Epidermal melanocyte (primary cell): ENCODE data around the gene CES2.
"Not testable (repeated sequence)": the region's sequence is repeated elsewhere in the genome, so short reads cannot be mapped to it uniquely, and the experiment has no call there.

ENCODE experiments used
- DNase-seq: peaks from one replicate; pipeline ENCODE4 v3.0.0; 2011; ENCODE audit warnings: low spot score; ENCODE audit not compliant: insufficient read length

Gene CES2

DNA sequence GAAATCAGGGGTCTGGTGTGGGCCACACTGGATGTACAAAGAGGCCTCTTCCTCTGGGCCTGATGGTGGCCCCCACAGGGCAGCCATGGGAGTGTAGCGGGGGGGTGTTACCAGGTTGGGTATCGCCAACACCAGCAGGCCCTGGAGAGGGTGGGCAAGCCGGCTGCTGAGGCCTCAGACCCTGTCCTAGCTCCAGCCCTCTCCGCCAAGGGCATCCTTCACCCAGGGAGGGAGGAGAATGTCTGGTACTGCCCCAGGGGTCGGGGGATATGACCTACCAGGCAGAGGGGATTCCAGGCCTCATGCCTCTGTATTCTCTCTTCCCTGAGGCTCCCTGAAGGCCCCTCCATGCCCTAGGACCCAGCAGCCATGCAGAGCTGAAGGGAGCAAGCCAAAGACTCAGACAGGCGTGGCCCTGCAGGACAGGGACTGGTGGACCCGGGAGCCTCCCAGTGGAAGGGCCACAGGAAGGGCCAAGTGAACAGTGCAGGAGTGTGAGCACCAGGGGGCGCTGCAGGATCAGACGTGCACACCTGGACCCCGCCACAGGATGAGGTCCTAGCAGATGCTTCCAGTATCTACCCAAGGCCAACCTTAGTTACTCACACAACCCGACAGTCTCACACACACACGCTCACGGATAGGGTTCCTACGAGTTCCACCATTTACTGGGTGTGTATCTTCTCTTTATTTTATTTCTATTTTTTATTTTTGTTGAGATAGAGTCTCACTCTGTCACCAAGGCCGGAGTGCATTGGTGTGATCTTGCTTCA, 42.2 kb downstream of the CES2 start:
- peak; percentile 86 for DNase-seq

DNA sequence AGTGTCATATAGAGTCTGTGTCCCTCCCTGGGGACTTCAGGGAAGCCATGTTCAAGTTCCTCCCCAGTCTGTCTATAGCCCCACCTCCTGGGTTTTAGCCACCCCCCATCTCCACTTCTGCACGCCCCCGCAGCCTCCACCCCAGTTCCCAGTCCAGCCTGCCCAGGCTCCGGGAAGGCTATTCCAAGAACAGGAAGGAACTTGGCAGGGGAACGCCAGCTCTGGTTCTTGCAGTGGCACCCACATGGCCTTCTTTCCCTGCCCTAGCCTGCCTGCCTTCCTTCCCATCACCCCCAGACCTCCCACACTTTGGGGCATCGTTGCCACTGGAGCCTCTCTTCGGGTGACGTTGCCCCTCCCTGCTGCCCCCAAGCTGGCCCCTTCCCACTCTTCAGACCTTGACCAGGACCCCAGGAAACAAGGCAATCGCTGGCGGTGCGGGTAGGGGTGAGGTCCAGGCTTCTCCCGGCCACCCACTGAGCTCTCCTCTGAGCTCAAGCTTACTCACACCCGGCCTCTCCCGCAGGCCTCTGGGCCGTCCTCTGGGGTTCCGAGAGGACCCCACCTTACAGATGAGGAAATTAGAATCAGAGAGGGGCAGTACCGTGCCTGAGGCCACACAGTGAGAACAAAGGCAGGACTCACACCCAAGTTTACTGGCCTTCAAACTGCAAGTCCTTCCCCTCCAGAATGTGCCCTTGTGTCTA, 43.8 kb downstream of the CES2 start:
- DNase-seq = no peak

DNA sequence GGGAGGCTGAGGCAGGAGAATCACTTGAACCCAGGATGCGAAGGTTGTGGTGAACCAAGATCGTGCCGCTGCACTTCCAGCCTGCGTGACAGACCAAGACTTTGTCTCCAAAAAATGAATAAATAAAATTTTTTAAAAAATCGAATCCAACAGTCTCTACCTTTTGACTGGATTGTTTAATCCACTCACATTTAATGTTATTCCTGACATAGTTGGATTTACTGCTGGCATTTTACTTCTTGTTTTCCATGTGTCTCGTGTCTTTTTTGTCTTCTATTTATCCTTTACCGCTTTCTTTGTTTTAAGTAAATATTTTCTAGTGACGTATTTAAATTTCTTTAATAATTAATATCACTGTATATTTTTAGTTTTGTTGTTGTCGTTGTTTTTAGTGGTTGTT, 47.7 kb downstream of the CES2 start:
- DNase-seq = no peak

DNA sequence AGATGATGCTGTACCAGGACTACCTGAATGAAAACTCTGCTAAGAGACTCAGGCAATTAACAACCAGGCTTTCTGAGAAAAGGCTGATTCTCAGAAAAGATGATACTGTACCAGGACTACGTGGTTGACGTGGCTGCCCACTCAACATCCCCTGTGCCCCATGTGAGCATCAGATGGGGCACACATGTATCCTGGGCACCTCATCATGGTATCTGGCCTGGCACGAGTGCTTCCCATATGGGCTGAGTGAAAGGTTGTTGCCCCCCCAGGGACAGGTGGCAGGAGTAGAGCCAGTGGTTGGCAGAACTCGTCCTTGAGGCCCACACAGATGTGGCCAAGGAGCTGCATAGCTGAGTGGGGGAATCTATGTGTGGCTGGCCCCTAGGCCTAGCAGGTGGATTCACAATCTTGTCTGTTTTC, 49.6 kb downstream of the CES2 start:
- no peak for DNase-seq

DNA sequence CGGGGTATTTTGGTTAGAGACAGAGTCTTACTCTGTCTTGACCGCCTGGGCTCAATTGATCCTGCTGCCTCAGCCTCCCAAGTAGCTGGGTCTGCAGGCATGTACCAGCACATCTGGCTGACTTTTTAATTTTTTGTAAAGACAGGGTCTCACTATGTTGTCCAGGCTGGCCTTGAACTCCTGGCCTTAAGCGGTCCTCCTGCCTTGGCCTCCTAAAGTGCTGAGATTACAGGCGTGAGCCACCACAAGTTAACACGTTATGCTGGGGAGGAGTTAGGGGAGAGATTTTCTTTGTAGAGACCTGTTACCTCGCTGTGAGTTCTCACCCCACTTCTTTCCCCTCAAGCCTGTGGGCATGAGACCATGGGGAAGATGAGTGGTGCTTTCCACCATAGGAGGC, 51.2 kb downstream of the CES2 start:
- no peak for DNase-seq

DNA sequence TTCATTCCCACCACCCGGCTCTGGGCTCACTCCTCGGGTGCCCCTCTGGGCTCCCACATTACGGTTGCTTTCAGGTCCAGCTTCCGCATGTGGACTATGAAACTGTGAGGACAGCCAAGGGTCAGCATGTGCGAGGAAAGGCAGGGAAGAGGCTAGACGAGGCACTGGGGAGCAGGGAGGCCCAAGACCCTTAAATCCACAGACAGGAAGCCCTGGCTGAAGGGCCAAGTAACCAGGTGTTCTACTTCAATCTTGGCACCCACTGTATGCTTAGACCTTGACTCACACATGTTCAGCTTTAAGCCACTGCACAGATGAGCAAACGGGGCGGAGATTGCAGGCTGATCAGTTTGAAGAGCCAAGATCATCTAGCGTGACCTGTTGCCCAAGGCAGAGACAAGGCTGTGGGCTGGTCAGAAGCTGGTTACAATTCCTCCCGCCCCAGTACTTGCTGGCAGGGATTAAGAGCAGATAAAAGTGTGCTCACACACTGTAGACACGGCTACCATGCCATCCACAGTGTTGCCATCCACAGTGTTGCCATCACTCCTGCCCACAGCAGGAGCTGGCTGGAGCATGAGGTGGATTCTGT, 53.0 kb downstream of the CES2 start, which contains the start of gene CES4A:
CES4A (plus strand) TSS at position 393 of the 592 bp plus-strand sequence; CDS start at position 577, 184 bp downstream.
- DNase-seq = no peak

DNA sequence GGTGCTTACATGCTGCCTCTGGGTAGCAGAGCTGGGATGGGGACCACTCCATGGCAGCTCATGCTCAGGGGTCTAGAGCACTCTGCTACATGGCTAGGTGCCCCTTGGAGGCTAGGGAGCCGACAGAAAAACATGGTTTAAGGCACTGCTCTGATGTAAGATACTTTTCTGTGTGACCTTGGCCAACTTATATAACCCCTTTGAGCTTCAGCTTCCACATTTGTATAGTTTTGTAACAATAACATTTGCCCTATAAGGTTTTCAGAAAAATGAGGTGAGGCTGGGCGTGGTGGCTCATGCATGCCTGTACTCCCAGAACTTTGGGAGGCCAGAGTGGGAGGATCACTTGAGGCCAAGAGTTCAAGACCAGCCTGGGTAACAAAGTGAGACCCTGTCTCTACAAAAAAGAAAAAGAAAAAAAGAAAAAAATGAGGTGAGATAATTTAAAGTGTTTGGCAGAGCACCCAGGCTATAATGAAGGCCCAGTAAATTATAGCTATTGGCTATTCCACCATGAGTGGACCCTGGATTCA, 56.3 kb downstream of the CES2 start:
- DNase-seq = no peak

DNA sequence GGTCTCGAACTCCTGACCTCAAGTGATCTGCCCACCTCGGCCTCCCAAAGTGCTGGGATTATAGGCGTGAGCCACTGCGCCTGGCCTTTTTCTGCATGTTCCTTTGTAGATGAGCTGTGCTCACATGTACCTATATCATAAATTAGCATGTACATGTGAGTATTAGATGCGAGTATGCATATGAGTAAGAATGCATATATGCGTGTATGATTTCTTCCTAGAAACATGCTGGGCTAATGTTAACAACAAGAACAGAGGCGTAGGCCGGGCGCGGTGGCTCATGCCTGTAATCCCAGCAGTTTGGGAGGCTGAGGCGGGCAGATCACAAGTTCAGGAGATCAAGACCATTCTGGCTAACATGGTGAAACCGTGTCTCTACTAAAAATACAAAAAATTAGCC, 58.2 kb downstream of the CES2 start:
- not testable (repeated sequence) for DNase-seq
